ENCODE measurements around the gene NASP. TPM values are rescaled to one million over a fixed set of nuclear protein-coding genes. Genes with fewer than 3 reads are reported as not detected.

Gene NASP
- polyA plus RNA-seq, 1 of the 3 experiments (the other 2 are of a cell fraction): 152 TPM

DNA sequence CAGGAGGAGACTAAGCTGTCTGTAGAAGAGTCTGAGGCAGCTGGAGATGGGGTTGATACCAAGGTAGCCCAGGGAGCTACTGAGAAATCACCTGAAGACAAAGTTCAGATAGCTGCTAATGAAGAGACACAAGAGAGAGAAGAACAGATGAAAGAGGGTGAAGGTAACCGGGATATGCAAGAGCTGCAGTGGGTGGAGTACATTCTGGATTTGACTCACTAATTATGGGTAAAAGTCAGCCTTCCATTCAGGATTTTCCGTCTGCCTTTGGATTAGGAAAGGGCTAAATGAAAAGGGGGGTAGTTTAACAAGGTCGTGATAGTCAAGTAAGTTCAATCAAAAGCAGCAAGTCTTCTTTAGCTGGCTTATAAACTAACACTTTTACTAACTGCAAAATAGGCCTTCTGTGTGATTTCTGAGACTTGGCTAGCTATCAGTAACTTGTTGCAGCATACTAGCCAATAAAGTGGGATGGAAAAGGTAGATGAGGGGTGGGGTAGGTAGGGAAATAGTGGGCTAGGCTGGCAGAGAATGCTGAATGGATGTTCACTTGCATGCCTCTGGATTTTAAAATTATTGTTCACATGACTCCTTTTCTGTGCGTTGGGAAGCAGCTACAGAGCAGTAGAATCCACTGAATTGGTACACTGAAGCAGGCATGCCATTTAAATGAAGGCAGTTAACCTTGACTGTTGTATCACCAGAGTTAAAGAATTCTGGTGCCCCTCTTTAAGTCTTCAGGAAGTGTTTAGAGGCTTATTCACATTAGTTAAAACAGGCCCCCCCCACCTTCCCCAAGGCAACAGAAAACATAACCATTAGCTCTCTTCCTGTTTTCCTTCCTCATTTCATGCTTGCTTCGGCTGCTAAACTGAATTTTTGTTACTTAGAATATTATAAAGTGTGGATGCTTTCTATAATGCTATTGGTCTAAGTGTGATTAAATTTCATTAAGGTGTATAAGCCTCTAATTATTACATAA, 24.6 kb downstream of the NASP start (continued):
- TF ChIP-seq POLR2AphosphoS5 (IDR thresholded peaks at IDR 0.05; ENCODE audit: low read depth, low read length) (no peak), RCOR1 (IDR thresholded peaks at IDR 0.05; ENCODE audit: low read length) (no peak), TAF1 (IDR thresholded peaks at IDR 0.05; ENCODE audit: borderline replicate concordance, low read depth, low read length) (no peak), FOXJ3 (CRISPR knock-in tag; IDR thresholded peaks at IDR 0.05) (no peak), YY1 (IDR thresholded peaks at IDR 0.05; ENCODE audit: low read depth) (no peak), NRF1 (IDR thresholded peaks at IDR 0.05; ENCODE audit: low read depth, low read length) (no peak), TEAD4 (IDR thresholded peaks at IDR 0.05; ENCODE audit: borderline replicate concordance, insufficient read depth) (no peak), GATA2 (CRISPR knock-in tag; IDR thresholded peaks at IDR 0.05) (no peak)
- TF ChIP-seq, protein P1, sequence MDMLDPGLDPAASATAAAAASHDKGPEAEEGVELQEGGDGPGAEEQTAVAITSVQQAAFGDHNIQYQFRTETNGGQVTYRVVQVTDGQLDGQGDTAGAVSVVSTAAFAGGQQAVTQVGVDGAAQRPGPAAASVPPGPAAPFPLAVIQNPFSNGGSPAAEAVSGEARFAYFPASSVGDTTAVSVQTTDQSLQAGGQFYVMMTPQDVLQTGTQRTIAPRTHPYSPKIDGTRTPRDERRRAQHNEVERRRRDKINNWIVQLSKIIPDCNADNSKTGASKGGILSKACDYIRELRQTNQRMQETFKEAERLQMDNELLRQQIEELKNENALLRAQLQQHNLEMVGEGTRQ (IDR thresholded peaks at IDR 0.05; ENCODE audit: borderline replicate concordance, low read depth, low read length): no peak

DNA sequence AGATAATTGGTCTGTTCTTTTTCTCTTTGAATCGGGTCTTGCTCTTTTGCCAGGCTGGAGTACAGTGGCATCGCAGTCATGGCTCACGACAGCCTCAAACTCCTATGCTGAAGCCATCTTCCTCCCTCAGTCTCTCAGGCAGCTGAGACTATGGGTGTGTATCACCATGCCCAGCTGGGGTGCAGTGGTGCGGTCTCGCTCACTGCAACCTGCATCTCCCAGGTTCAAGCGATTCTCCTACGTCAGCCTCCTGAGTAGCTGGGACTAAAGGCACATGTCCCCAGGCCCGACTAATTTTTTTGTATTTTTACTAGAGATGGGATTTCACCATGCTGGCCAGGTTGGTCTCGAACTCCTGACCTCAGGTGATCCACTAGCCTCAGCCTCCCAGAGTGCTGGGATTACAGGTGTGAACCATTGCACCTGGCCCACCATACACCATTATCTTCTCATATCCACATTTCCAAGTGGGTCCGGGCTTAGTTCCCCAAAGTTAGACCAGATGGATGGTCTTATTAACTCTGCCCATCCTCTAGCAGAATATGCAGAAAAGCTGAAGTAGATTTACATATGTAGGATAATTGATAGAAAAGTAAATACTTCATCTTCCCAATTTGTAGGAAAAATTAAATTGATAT, 26.9 kb downstream of the NASP start:
- H3K27ac ChIP-seq (ENCODE audit: low read depth in 2 of 2, low read length in 1 of 2): no peak overlapping the region; a peak in 1 of 4 replicates
- H3K9me2 ChIP-seq: no peaks in the 10 kb centered on the region
- no peaks in the 10 kb centered on the region for H4K20me1 ChIP-seq (ENCODE audit: insufficient read depth)
- peaks cover 0 to 2% of the 10 kb centered on the region in 2 experiments; a peak in 1 of 4 replicates for H3K4me1 ChIP-seq (ENCODE audit: control insufficient read depth in 1 of 2, insufficient read depth in 2 of 2, low read depth in 1 of 2, low read length in 1 of 2)
- 87% methylated on average over 10 of the region's 10 CpGs for WGBS (ENCODE audit: low lambda C conversion rate)
- peaks cover 9% of the 10 kb centered on the region for H3F3A ChIP-seq (replicated peaks; ENCODE audit: insufficient read depth)
- no peaks in the 10 kb centered on the region for H3K9me3 ChIP-seq
- ChIA-PET POLR2A (no interaction called here), CTCF (no interaction called here)
- peaks cover 43% of the 10 kb centered on the region; the same call in 1 of the 2 replicates for H3K79me2 ChIP-seq (ENCODE audit: insufficient read depth)
- no peak overlapping the region for H2AFZ ChIP-seq (ENCODE audit: low read depth)
- peaks cover 63 to 65% of the 10 kb centered on the region in 2 experiments for H3K36me3 ChIP-seq (replicated peaks in 1 of 2; ENCODE audit: control insufficient read depth in 1 of 2, insufficient read depth in 2 of 2, low read length in 1 of 2)
- no peak overlapping the region for H3K4me2 ChIP-seq
- H3K4me3 ChIP-seq (ENCODE audit: low read depth in 2 of 2, low read length in 1 of 2): no peak overlapping the region
- no peaks in the 10 kb centered on the region for H3K27me3 ChIP-seq (ENCODE audit: insufficient read depth)
- H3K9ac ChIP-seq: no peak overlapping the region
- DNase-seq: no peak
- TF ChIP-seq RAD21 (IDR thresholded peaks at IDR 0.05; ENCODE audit: low read length) (no peak), MEF2A (IDR thresholded peaks at IDR 0.05; ENCODE audit: borderline replicate concordance, low read depth) (no peak), RCOR1 (IDR thresholded peaks at IDR 0.05; ENCODE audit: low read length) (no peak), POLR2AphosphoS5 (IDR thresholded peaks at IDR 0.05; ENCODE audit: low read depth, low read length) (no peak), FOXM1 (IDR thresholded peaks at IDR 0.05; ENCODE audit: low read depth) (no peak), TAF1 (IDR thresholded peaks at IDR 0.05; ENCODE audit: borderline replicate concordance, low read depth, low read length) (no peak), GATA2 (CRISPR knock-in tag; IDR thresholded peaks at IDR 0.05) (no peak), SMC3 (IDR thresholded peaks at IDR 0.05; ENCODE audit: low read depth, low read length) (no peak), EP300 (IDR thresholded peaks at IDR 0.05; ENCODE audit: borderline replicate concordance in 1 of 2, low read depth in 1 of 2, low read length in 1 of 2) (no peak), RXRA (IDR thresholded peaks at IDR 0.05; ENCODE audit: borderline replicate concordance, low read depth) (no peak), NRF1 (IDR thresholded peaks at IDR 0.05; ENCODE audit: low read depth, low read length) (no peak), GABPA (IDR thresholded peaks at IDR 0.05; ENCODE audit: low read depth) (no peak), FOXJ3 (CRISPR knock-in tag; IDR thresholded peaks at IDR 0.05) (no peak)
- TF ChIP-seq, protein P2, sequence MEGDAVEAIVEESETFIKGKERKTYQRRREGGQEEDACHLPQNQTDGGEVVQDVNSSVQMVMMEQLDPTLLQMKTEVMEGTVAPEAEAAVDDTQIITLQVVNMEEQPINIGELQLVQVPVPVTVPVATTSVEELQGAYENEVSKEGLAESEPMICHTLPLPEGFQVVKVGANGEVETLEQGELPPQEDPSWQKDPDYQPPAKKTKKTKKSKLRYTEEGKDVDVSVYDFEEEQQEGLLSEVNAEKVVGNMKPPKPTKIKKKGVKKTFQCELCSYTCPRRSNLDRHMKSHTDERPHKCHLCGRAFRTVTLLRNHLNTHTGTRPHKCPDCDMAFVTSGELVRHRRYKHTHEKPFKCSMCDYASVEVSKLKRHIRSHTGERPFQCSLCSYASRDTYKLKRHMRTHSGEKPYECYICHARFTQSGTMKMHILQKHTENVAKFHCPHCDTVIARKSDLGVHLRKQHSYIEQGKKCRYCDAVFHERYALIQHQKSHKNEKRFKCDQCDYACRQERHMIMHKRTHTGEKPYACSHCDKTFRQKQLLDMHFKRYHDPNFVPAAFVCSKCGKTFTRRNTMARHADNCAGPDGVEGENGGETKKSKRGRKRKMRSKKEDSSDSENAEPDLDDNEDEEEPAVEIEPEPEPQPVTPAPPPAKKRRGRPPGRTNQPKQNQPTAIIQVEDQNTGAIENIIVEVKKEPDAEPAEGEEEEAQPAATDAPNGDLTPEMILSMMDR (IDR thresholded peaks at IDR 0.05): no peak
- TF ChIP-seq, protein P3, sequence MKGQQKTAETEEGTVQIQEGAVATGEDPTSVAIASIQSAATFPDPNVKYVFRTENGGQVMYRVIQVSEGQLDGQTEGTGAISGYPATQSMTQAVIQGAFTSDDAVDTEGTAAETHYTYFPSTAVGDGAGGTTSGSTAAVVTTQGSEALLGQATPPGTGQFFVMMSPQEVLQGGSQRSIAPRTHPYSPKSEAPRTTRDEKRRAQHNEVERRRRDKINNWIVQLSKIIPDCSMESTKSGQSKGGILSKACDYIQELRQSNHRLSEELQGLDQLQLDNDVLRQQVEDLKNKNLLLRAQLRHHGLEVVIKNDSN (IDR thresholded peaks at IDR 0.05; ENCODE audit: borderline replicate concordance, low read depth): no peak
- TF ChIP-seq, protein P4, sequence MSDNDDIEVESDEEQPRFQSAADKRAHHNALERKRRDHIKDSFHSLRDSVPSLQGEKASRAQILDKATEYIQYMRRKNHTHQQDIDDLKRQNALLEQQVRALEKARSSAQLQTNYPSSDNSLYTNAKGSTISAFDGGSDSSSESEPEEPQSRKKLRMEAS (IDR thresholded peaks at IDR 0.05; ENCODE audit: low read depth): no peak
- TF ChIP-seq, protein P5, sequence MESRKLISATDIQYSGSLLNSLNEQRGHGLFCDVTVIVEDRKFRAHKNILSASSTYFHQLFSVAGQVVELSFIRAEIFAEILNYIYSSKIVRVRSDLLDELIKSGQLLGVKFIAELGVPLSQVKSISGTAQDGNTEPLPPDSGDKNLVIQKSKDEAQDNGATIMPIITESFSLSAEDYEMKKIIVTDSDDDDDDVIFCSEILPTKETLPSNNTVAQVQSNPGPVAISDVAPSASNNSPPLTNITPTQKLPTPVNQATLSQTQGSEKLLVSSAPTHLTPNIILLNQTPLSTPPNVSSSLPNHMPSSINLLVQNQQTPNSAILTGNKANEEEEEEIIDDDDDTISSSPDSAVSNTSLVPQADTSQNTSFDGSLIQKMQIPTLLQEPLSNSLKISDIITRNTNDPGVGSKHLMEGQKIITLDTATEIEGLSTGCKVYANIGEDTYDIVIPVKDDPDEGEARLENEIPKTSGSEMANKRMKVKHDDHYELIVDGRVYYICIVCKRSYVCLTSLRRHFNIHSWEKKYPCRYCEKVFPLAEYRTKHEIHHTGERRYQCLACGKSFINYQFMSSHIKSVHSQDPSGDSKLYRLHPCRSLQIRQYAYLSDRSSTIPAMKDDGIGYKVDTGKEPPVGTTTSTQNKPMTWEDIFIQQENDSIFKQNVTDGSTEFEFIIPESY (IDR thresholded peaks at IDR 0.05; ENCODE audit: borderline replicate concordance, low read depth): no peak
